Measurements from ENCODE around the gene FAM107A. TPM values are rescaled to one million over a fixed set of nuclear protein-coding genes. Genes with fewer than 3 reads are reported as not detected.

The FAM107A gene
- total RNA-seq, 5 donors from 2014 or later (not counting 1 experiment from before 2014, with no cell fraction given): 0.09 TPM; not detected in 4

DNA sequence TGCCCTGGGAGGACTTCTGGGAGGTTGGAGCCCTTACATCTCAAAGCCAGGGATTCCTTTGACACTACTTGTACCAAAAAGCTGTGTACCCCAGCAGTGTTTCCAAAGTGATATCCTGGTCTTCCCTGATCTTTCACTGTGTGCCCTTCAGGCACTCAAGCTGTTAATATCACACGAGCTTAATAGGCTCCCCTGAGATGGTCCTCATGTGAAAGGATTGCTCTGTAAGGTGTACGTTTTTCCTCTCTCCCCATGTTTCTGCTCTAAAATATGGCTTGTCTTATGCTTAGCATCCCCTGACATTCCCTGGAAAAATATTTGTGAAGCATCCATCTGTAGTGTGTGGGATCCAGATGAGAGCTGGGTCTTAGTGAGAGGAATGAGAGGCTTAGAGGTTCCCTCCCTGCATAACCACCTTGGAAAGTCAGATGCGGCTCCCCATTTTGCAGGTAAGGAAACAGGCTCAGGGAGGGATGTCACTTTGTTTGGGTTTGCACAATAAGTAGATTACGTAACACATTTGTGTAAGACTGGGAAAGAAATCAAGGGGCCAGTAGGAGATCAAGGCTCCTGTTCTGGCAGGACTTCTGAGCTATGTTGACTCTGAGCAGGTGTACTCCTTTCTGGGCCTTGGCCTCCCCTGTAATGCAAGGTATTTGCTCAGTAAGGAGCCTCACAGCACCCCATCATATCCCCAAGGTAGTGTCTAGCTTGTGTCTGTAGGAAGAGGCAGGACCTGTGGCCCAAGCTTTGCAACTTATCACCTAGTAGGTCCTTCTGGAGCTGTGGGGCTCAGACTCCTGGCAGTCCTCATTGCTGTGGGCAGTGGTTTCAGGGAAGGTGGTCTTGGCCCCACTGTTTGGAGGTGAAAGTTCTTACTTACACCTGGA, 39.5 kb downstream of the FAM107A start:
- Histone ChIP-seq H3K27ac (ENCODE audit: low read length) (no peak overlapping the region), H3K9me3 (no peaks in the 10 kb centered on the region), H3K27me3 (replicated peaks in 1 of 2; ENCODE audit: control insufficient read depth in 2 of 2, extremely low read depth in 1 of 2, insufficient read depth in 2 of 2, low read length in 1 of 2) (no peaks in the 10 kb centered on the region), H3K4me1 (ENCODE audit: control insufficient read depth in 1 of 2, extremely low read depth in 1 of 2, insufficient read depth in 2 of 2, low read length in 2 of 2) (peaks cover 0 to 4% of the 10 kb centered on the region in 2 experiments), H3K4me3 (ENCODE audit: control insufficient read depth in 1 of 2, extremely low read depth in 1 of 2, low read length in 1 of 2) (no peak overlapping the region), H3K36me3 (ENCODE audit: control insufficient read depth in 2 of 2, extremely low read depth in 1 of 2, insufficient read depth in 1 of 2, low read length in 1 of 2) (no peaks in the 10 kb centered on the region)
- H3K27ac Mint-ChIP-seq: no peak overlapping the region
- no peaks in the 10 kb centered on the region for H3K36me3 Mint-ChIP-seq
- peaks cover 5% of the 10 kb centered on the region in 3 donors for H3K4me1 Mint-ChIP-seq
- no peak overlapping the region for H3K4me3 Mint-ChIP-seq
- 100% methylated on average over 1 of the region's 4 CpGs for WGBS (ENCODE audit: insufficient coverage)
- no peak for ATAC-seq (replicated peaks in 1 of 4)
- no peak for DNase-seq
- no peaks in the 10 kb centered on the region for H3K9me3 Mint-ChIP-seq
- ChIA-PET POLR2A (no interaction called here), CTCF (interaction anchor here in 1 of 2 donors (0.5 kb wide), 1 partner anchor 77 kb away, joined by 4 read pairs; no protein-coding TSS in a partner anchor)
- no peaks in the 10 kb centered on the region for H3K27me3 Mint-ChIP-seq

GRCh38 chr3:58536501-58537411, 40.4 kb downstream of the FAM107A start, which contains the start of gene ACOX2:
Gene ACOX2 (minus strand): TSS chr3:58537190. CDS start chr3:58535106, 2,084 bp downstream.
- Histone ChIP-seq H3K4me3 (ENCODE audit: control insufficient read depth in 1 of 2, extremely low read depth in 1 of 2, low read length in 1 of 2) (no peak within 1 kb of the TSS), H3K36me3 (ENCODE audit: control insufficient read depth in 2 of 2, extremely low read depth in 1 of 2, insufficient read depth in 1 of 2, low read length in 1 of 2) (no peaks in the 10 kb centered on the region), H3K27me3 (replicated peaks in 1 of 2; ENCODE audit: control insufficient read depth in 2 of 2, extremely low read depth in 1 of 2, insufficient read depth in 2 of 2, low read length in 1 of 2) (no peaks in the 10 kb centered on the region), H3K4me1 (ENCODE audit: control insufficient read depth in 1 of 2, extremely low read depth in 1 of 2, insufficient read depth in 2 of 2, low read length in 2 of 2) (peaks cover 0 to 7% of the 10 kb centered on the region in 2 experiments), H3K9me3 (no peaks in the 10 kb centered on the region), H3K27ac (ENCODE audit: low read length) (no peak within 1 kb of the TSS)
- CTCF ChIA-PET: no interaction called here
- POLR2A ChIA-PET: no interaction called here
- DNase-seq: no peak
- Mint-ChIP-seq H3K27ac (no peak within 1 kb of the TSS), H3K4me1 (peaks cover 6 to 10% (median 7%) of the 10 kb centered on the region in 3 donors), H3K36me3 (no peaks in the 10 kb centered on the region), H3K4me3 (no peak within 1 kb of the TSS), H3K27me3 (no peaks in the 10 kb centered on the region), H3K9me3 (no peaks in the 10 kb centered on the region)
- WGBS (ENCODE audit: insufficient coverage): 86% methylated on average over 12 of the region's 13 CpGs
- ATAC-seq (replicated peaks in 1 of 4): no peak

DNA sequence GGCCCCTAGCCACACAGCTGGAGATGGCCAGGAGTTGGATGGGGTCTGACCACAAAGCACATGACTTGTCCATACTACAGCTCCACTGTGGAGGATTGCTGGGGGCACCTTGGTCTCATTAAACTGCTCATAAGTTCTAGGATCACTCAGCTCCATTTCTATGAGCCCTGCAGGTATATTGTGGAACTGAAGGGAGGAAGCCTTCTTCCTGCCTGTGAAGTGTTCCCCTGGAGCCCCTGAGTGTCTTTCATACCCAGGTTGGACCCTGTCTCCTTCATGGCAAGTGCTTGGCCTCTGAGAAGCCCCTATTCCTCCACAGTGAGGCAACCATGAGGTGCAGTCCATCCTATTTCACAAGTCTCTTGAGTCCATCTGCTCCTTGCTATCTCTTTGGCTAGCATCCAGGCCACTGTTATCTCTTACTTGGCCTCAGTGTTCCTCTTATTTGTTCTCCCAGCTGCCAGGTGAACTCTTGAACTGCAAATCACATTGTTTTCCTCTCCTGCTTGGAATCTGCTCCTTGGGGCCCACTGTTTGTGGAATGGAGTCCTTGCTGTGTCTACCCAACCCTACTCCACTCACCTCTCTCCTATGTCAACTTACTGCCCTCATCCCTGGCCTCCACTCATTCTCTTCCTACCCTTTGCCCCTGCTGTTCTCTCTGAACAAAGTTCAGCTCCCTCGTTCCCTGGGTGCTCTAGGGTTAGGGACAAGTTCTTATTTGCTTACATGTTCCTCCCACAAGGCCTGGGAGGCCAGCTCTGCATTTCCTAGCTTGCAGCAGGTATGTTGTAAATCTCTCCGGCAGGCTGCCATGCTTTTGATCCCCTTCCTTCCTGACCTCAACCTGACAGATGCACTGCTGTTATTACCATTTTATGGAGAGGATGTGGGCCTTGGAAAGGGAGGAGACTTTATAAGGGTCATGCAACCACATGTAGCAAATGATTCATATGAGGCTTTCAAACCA, 41.4 kb downstream of the FAM107A start:
- POLR2A ChIA-PET: no interaction called here
- Mint-ChIP-seq H3K4me1 (peaks cover 6 to 10% (median 7%) of the 10 kb centered on the region in 3 donors), H3K36me3 (no peaks in the 10 kb centered on the region), H3K27me3 (no peaks in the 10 kb centered on the region), H3K9me3 (no peaks in the 10 kb centered on the region), H3K27ac (no peak overlapping the region), H3K4me3 (no peak overlapping the region)
- DNase-seq: no peak
- CTCF ChIA-PET: interaction anchor here in 1 of 2 donors (0.5 to 0.6 kb wide), 2 partner anchors 52 to 215 kb away, joined by 3 to 6 read pairs; no protein-coding TSS in a partner anchor
- Histone ChIP-seq H3K9me3 (no peaks in the 10 kb centered on the region), H3K4me3 (ENCODE audit: control insufficient read depth in 1 of 2, extremely low read depth in 1 of 2, low read length in 1 of 2) (no peak overlapping the region), H3K27ac (ENCODE audit: low read length) (no peak overlapping the region), H3K4me1 (ENCODE audit: control insufficient read depth in 1 of 2, extremely low read depth in 1 of 2, insufficient read depth in 2 of 2, low read length in 2 of 2) (peaks cover 0 to 7% of the 10 kb centered on the region in 2 experiments), H3K27me3 (replicated peaks in 1 of 2; ENCODE audit: control insufficient read depth in 2 of 2, extremely low read depth in 1 of 2, insufficient read depth in 2 of 2, low read length in 1 of 2) (no peaks in the 10 kb centered on the region), H3K36me3 (ENCODE audit: control insufficient read depth in 2 of 2, extremely low read depth in 1 of 2, insufficient read depth in 1 of 2, low read length in 1 of 2) (no peaks in the 10 kb centered on the region)
- WGBS (ENCODE audit: insufficient coverage): 40% methylated on average over 1 of the region's 2 CpGs
- ATAC-seq (replicated peaks in 1 of 4): no peak

DNA sequence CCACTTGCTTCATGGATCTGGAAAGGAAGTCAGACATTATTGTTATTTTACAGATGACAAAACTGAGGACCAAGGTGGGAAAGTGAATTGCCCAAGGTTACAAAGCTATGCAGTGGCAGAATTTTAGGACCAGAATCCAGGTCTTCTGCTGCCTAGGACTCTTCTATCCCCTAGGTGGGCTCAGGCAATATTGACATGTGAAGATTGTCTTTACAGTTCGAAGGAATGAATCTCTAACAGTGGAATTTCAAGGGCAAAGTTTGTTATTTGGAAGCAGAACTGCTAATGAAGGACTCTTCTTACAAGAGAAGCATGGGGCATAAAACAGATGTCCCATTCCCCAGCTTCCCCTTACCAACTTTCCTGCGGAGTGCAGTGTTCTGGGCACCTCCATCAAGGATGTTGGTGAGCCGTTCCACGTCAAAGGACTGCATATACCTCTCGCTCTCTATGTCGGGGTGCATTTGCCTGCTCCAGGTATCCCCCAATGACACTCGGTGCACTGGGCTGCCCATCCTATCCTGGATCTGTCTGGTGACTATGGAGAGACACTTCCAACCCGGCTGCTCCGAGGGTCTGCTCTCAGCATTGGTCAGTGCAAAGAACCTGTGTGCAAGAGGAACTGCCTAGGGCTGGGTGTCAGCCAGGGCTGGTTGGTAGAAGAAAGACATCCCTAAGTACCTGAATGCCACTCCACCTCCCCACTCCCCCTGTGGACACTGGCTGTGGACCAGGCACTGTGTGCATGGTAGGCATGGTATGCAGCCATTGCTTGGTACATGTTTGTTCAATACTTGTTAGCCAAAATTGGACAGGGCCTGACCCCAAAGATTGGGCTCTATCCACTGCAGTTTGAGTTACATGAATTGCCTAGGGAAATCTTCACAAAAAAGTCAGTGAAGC, 42.3 kb downstream of the FAM107A start:
- Mint-ChIP-seq H3K36me3 (no peaks in the 10 kb centered on the region), H3K27me3 (no peaks in the 10 kb centered on the region), H3K9me3 (no peaks in the 10 kb centered on the region), H3K4me3 (no peak overlapping the region), H3K4me1 (peaks cover 6 to 10% (median 7%) of the 10 kb centered on the region in 3 donors), H3K27ac (no peak overlapping the region)
- peaks cover 0 to 7% of the 10 kb centered on the region in 2 experiments for H3K4me1 ChIP-seq (ENCODE audit: control insufficient read depth in 1 of 2, extremely low read depth in 1 of 2, insufficient read depth in 2 of 2, low read length in 2 of 2)
- POLR2A ChIA-PET: no interaction called here
- no peaks in the 10 kb centered on the region for H3K9me3 ChIP-seq
- CTCF ChIA-PET: no interaction called here
- ATAC-seq (replicated peaks in 1 of 4) (no peak), DNase-seq (no peak)
- H3K36me3 ChIP-seq (ENCODE audit: control insufficient read depth in 2 of 2, extremely low read depth in 1 of 2, insufficient read depth in 1 of 2, low read length in 1 of 2): no peaks in the 10 kb centered on the region
- H3K27ac ChIP-seq (ENCODE audit: low read length): no peak overlapping the region
- no peak overlapping the region for H3K4me3 ChIP-seq (ENCODE audit: control insufficient read depth in 1 of 2, extremely low read depth in 1 of 2, low read length in 1 of 2)
- no peaks in the 10 kb centered on the region for H3K27me3 ChIP-seq (replicated peaks in 1 of 2; ENCODE audit: control insufficient read depth in 2 of 2, extremely low read depth in 1 of 2, insufficient read depth in 2 of 2, low read length in 1 of 2)
- 90% methylated on average over 5 of the region's 9 CpGs for WGBS (ENCODE audit: insufficient coverage)

DNA sequence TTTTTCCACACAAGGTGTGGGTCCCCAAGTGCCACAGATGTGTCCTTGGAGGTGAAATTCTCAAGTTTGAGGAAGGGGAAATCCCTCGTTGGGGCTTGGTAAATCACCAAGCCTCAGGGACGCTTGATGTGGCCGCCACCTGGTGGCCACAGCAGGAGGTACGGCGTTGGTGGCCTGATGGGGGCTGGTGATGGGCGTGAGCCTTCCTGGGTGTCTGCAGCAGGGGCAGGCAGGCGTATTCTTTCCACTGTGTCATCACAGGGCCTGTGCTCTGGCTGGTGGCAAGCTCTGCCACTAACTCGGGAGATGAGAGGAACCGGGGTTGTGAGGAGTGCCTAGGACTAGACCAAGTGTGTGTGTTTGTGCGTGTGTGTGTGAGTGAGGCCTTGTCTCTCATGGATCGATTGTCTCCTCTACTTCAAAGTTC, 44.4 kb downstream of the FAM107A start:
- H3K4me1 ChIP-seq (ENCODE audit: control insufficient read depth in 1 of 2, extremely low read depth in 1 of 2, insufficient read depth in 2 of 2, low read length in 2 of 2): peaks cover 0 to 7% of the 10 kb centered on the region in 2 experiments
- H3K9me3 Mint-ChIP-seq: no peaks in the 10 kb centered on the region
- no peaks in the 10 kb centered on the region for H3K36me3 Mint-ChIP-seq
- no peaks in the 10 kb centered on the region for H3K9me3 ChIP-seq
- H3K27me3 Mint-ChIP-seq: no peaks in the 10 kb centered on the region
- ChIA-PET POLR2A (no interaction called here), CTCF (interaction anchor here in 1 of 2 donors (0.5 to 1.1 kb wide), 2 partner anchors 131 to 211 kb away, joined by 3 read pairs; no protein-coding TSS in a partner anchor)
- H3K4me3 Mint-ChIP-seq: no peak overlapping the region
- H3K27ac ChIP-seq (ENCODE audit: low read length): no peak overlapping the region
- DNase-seq (peak; percentile 56 to 86 (median 72)), ATAC-seq (replicated peaks in 1 of 4) (peak; percentile 95 to 99 (median 96))
- peak overlapping the region in 1 of 2 donors; percentile 54 for H3K27ac Mint-ChIP-seq
- H3K4me3 ChIP-seq (ENCODE audit: control insufficient read depth in 1 of 2, extremely low read depth in 1 of 2, low read length in 1 of 2): no peak overlapping the region
- H3K4me1 Mint-ChIP-seq: peaks cover 6 to 10% (median 7%) of the 10 kb centered on the region in 3 donors
- H3K27me3 ChIP-seq (replicated peaks in 1 of 2; ENCODE audit: control insufficient read depth in 2 of 2, extremely low read depth in 1 of 2, insufficient read depth in 2 of 2, low read length in 1 of 2): no peaks in the 10 kb centered on the region
- 2% methylated on average over 7 of the region's 11 CpGs for WGBS (ENCODE audit: insufficient coverage)
- H3K36me3 ChIP-seq (ENCODE audit: control insufficient read depth in 2 of 2, extremely low read depth in 1 of 2, insufficient read depth in 1 of 2, low read length in 1 of 2): peaks cover 0 to under 1% of the 10 kb centered on the region in 2 donors

All from T-cell (primary cell).